Endothelial cell of umbilical vein (primary cell): ENCODE results near the gene FRMD6. TPM values are rescaled to one million over a fixed set of nuclear protein-coding genes. Genes with fewer than 3 reads are reported as not detected.

ENCODE experiments used
- BruUV-seq: library from RNA; stranded (reverse); fragments of 400-500 nt; replicated peaks from 2 replicates; lab custom pipeline; 2021; lab: Mats Ljungman, UMichigan
- CTCF ChIA-PET: fragments of 300-600, 350-600 bp; sonication (Branson Sonifier 250); formaldehyde crosslinking; loops from one replicate; lab custom pipeline; 2021; ENCODE audit warnings: antibody characterized with exemption, inconsistent platforms; lab: Charles Lee
- POLR2A ChIA-PET: fragments of 300-600, 350-600 bp; sonication (Branson Sonifier 250); formaldehyde crosslinking; loops from one replicate; lab custom pipeline; 2021; ENCODE audit warnings: antibody characterized with exemption, inconsistent platforms; lab: Charles Lee
- DNase-seq: peaks from one replicate; pipeline ENCODE4 v3.0.0-alpha.2; 2011; ENCODE audit warnings: low read depth, low spot score
- FAIRE-seq: peaks from 2 replicates; lab custom pipeline; 2011; peaks lifted over from hg19 to GRCh38; lab: Jason Lieb, UNC
- H2AFZ ChIP-seq: 2 replicates; pipeline ENCODE4 v1.6.0; 2012; ENCODE audit warnings: low read depth, low read length, control low read depth, inconsistent platforms
- H3K27ac ChIP-seq: 2 replicates; pipeline ENCODE4 v1.5.1; 2011; ENCODE audit warnings: low read depth, mild to moderate bottlenecking, control low read depth, low read length, moderate library complexity; ENCODE audit not compliant: insufficient read depth
- H3K27me3 ChIP-seq, 2 experiments: 2 replicates each; pipeline versions ENCODE4 v1.6.0 to v1.6.1; 2011; ENCODE audit warnings: low read length in 2 of 2, mixed read lengths in 1 of 2; ENCODE audit not compliant: control insufficient read depth in 2 of 2, insufficient read depth in 2 of 2
- H3K36me3 ChIP-seq, 2 experiments: 2 replicates in 1 of 2; 3 replicates in 1 of 2; pipeline ENCODE4 v1.5.1; 2011; ENCODE audit warnings: low read length in 2 of 2, mild to moderate bottlenecking in 1 of 2, moderate library complexity in 1 of 2; ENCODE audit not compliant: control insufficient read depth in 2 of 2, insufficient read depth in 2 of 2; ENCODE audit errors: extremely low read depth in 1 of 2
- H3K4me1 ChIP-seq: 3 replicates; pipeline ENCODE4 v1.5.1; 2011; ENCODE audit warnings: mild to moderate bottlenecking, low read length; ENCODE audit not compliant: control insufficient read depth, insufficient read depth; ENCODE audit errors: extremely low read depth
- H3K4me2 ChIP-seq: 2 replicates; pipeline ENCODE4 v1.6.1; 2011; ENCODE audit warnings: low read length, control low read depth, mixed read lengths; ENCODE audit not compliant: insufficient read depth
- H3K4me3 ChIP-seq, 3 experiments: fragments of 200-600 bp in 1 of 3; sonication (generic), shearing (Covaris generic) in 1 of 3; replicated peaks in 1 of 3; 2 replicates each; pipeline ENCODE4 v1.5.1; 2011 to 2016; ENCODE audit warnings: control low read depth in 3 of 3, low read length in 3 of 3, mild to moderate bottlenecking in 2 of 3, inconsistent platforms in 1 of 3, low read depth in 1 of 3, moderate library complexity in 1 of 3; ENCODE audit not compliant: insufficient read depth in 1 of 3
- H3K79me2 ChIP-seq: 2 replicates; pipeline ENCODE4 v1.6.0; 2012; ENCODE audit warnings: low read length, inconsistent platforms; ENCODE audit not compliant: control insufficient read depth, insufficient read depth
- H3K9ac ChIP-seq: replicated peaks from 2 replicates; pipeline ENCODE3; 2011; ENCODE audit warnings: low read length, control low read depth; ENCODE audit not compliant: insufficient read depth; ENCODE audit errors: extremely low read depth
- H3K9me1 ChIP-seq: replicated peaks from 3 replicates; pipeline ENCODE4 v1.6.0; 2011; ENCODE audit warnings: mild to moderate bottlenecking, low read length; ENCODE audit not compliant: control insufficient read depth, insufficient read depth; ENCODE audit errors: extremely low read depth
- H3K9me3 ChIP-seq: replicated peaks from 2 replicates; pipeline ENCODE4 v1.5.1; 2012; ENCODE audit warnings: low read length, inconsistent platforms; ENCODE audit not compliant: control insufficient read depth, insufficient read depth
- H4K20me1 ChIP-seq: replicated peaks from 2 replicates; pipeline ENCODE3; 2011; ENCODE audit warnings: mild to moderate bottlenecking, low read length; ENCODE audit not compliant: control insufficient read depth, insufficient read depth; ENCODE audit errors: extremely low read depth
- EZH2 ChIP-seq: IDR thresholded peaks from 2 replicates; pipeline ENCODE4 v1.6.1; 2012; ENCODE audit warnings: borderline replicate concordance, low read depth, mild to moderate bottlenecking, moderate library complexity, low read length, inconsistent platforms; ENCODE audit not compliant: severe bottlenecking
- FOS ChIP-seq: IDR thresholded peaks from 2 replicates; pipeline ENCODE4 v1.6.1; 2011; ENCODE audit warnings: mild to moderate bottlenecking, low read length, moderate library complexity, borderline replicate concordance; ENCODE audit not compliant: insufficient read depth
- GATA2 ChIP-seq: IDR thresholded peaks from 2 replicates; pipeline ENCODE4 v1.7.0; 2011; ENCODE audit warnings: low read depth, mild to moderate bottlenecking, moderate library complexity, mixed read lengths, low read length; ENCODE audit not compliant: insufficient read length, insufficient read depth
- JUN ChIP-seq: IDR thresholded peaks from 2 replicates; pipeline ENCODE4 v1.6.1; 2011; ENCODE audit warnings: borderline replicate concordance, low read depth; ENCODE audit not compliant: insufficient read length, insufficient read depth
- MAX ChIP-seq: IDR thresholded peaks from 2 replicates; pipeline ENCODE4 v1.6.1; 2011; ENCODE audit not compliant: insufficient read depth, insufficient read length
- MYC ChIP-seq: IDR thresholded peaks from one replicate; pipeline ENCODE4 v1.6.1; 2011; ENCODE audit warnings: mild to moderate bottlenecking, low read depth, low read length
- POLR2A ChIP-seq: IDR thresholded peaks from 2 replicates; pipeline ENCODE4 v1.6.1; 2012; ENCODE audit warnings: low read depth, mild to moderate bottlenecking, control low read depth, low read length
- POLR2AphosphoS5 ChIP-seq: IDR thresholded peaks from 2 replicates; pipeline ENCODE4 v1.6.1; 2012; ENCODE audit warnings: low read depth, mild to moderate bottlenecking, control low read depth, low read length, moderate library complexity; ENCODE audit not compliant: insufficient read depth
- dilution Hi-C: fragments of 300-500 bp; cut with MboI; formaldehyde crosslinking; loops from one replicate; pipeline ENCODE4 v1.15.0; 2019; ENCODE audit warnings: low sequenced_read_pairs; ENCODE audit not compliant: extremely low pct_ligation_motif_present
- intact Hi-C: fragments of 100-400 bp; cut with micrococcal nuclease; formaldehyde crosslinking; loops from one replicate; pipeline ENCODE4 v1.10.0; 2022
- polyA plus RNA-seq, 4 experiments: library from polyadenylated mRNA; depleted of rRNA in 3 of 4; stranded (reverse) in 3 of 4; unstranded in 1 of 4; fragments of >200 nt; gene quantifications; 2 replicates each; pipeline versions ENCODE4 v1.2.1 to v1.2.3, GENCODE V29; 2011 to 2012; ENCODE audit warnings: missing spikeins in 1 of 4
- total RNA-seq: library from RNA; stranded (reverse); gene quantifications from 2 replicates; pipeline ENCODE4 v1.2.3, GENCODE V29; 2021
- TF ChIP-seq, protein P1 (sequence below), 2 donors: IDR thresholded peaks; 1 replicate in 1 of 2; 2 replicates in 1 of 2; pipeline ENCODE4 v1.5.1; 2011; ENCODE audit warnings: low read length in 2 of 2, mild to moderate bottlenecking in 2 of 2, moderate library complexity in 2 of 2, control low read depth in 1 of 2, inconsistent platforms in 1 of 2, low read depth in 1 of 2; ENCODE audit not compliant: insufficient read depth in 1 of 2; ENCODE audit errors: extremely low read depth in 1 of 2

Gene FRMD6
- total and polyA plus RNA-seq, 2 donors (not counting 3 experiments of a cell fraction or from before 2014, with no cell fraction given), result 69.0 to 97.1 TPM

DNA sequence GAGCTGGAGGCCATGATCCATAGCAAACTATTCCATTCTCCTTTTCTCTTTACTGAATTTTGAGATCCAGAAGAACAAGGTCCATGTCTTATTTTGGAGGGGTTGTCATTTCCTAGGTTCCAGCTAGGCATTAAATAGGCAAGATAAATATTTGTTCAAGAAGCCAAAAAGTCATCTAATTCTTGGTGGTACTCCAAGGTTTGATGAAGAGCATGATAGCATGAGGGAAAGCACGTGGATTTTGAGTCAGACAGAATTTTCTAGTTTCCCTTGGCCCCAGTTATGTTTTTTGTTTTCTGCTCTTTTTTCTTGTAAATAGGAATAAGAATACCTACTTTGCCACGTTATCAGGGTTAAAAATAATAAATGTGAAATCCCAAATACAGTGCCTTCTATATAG is 25.5 kb upstream of the FRMD6 start:
- dilution Hi-C loops, result no loop called here

More for the DNA sequence above, 25.5 kb upstream of the FRMD6 start:
- Histone ChIP-seq H3K27me3 (no peaks in the 10 kb centered on the region), H3K36me3 (no peaks in the 10 kb centered on the region), H3K4me2 (no peak overlapping the region), H3K9ac (no peak overlapping the region), H3K4me3 (no peak overlapping the region), H4K20me1 (no peaks in the 10 kb centered on the region), H3K27ac (no peak overlapping the region), H3K79me2 (no peaks in the 10 kb centered on the region), H2AFZ (no peak overlapping the region), H3K9me1 (no peaks in the 10 kb centered on the region), H3K9me3 (no peaks in the 10 kb centered on the region), H3K4me1 (no peaks in the 10 kb centered on the region)
- intact Hi-C loops, result no loop called here
- no TSS peak for BruUV-seq
- no peak for FAIRE-seq
- no peak for TF ChIP-seq EZH2
- no peak for TF ChIP-seq MYC
- no peak for TF ChIP-seq POLR2A
- TF ChIP-seq, protein P1, sequence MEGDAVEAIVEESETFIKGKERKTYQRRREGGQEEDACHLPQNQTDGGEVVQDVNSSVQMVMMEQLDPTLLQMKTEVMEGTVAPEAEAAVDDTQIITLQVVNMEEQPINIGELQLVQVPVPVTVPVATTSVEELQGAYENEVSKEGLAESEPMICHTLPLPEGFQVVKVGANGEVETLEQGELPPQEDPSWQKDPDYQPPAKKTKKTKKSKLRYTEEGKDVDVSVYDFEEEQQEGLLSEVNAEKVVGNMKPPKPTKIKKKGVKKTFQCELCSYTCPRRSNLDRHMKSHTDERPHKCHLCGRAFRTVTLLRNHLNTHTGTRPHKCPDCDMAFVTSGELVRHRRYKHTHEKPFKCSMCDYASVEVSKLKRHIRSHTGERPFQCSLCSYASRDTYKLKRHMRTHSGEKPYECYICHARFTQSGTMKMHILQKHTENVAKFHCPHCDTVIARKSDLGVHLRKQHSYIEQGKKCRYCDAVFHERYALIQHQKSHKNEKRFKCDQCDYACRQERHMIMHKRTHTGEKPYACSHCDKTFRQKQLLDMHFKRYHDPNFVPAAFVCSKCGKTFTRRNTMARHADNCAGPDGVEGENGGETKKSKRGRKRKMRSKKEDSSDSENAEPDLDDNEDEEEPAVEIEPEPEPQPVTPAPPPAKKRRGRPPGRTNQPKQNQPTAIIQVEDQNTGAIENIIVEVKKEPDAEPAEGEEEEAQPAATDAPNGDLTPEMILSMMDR (IDR thresholded peaks at IDR 0.05; ENCODE audit: extremely low read depth in 1 of 2, insufficient read depth in 1 of 2, low read depth in 1 of 2, low read length in 2 of 2), result no peak
- TF ChIP-seq GATA2, result no peak
- no peak for TF ChIP-seq FOS
- TF ChIP-seq POLR2AphosphoS5, result no peak
- no peak for TF ChIP-seq JUN
- TF ChIP-seq MAX, result no peak
- ChIA-PET CTCF (interaction anchor here (1.6 kb wide), 1 partner anchor 9 kb away, joined by 4 read pairs; no protein-coding TSS in a partner anchor), POLR2A (no interaction called here)
- no peak for DNase-seq
